Loucy (cell line): ENCODE results near the gene AFF4.

Source experiments
- H2AFZ ChIP-seq: fragments of 200-600 bp; sonication (generic); 2 replicates; pipeline ENCODE4 v1.6.0; 2016; ENCODE audit warnings: antibody characterized with exemption, mild to moderate bottlenecking, low read length, moderate library complexity
- H3F3A ChIP-seq: fragments of 200-600 bp; 2 replicates; pipeline ENCODE4 v1.6.0; 2016; ENCODE audit warnings: antibody characterized with exemption, low read depth, mild to moderate bottlenecking
- H3K27me3 ChIP-seq: fragments of 200-600 bp; sonication (generic); 2 replicates; pipeline ENCODE4 v1.6.1; 2014; ENCODE audit warnings: low read length, mild to moderate bottlenecking; ENCODE audit not compliant: insufficient read depth, poor library complexity, severe bottlenecking
- H3K36me3 ChIP-seq: fragments of 200-600 bp; sonication (generic); 2 replicates; pipeline ENCODE4 v1.6.1; 2016; ENCODE audit warnings: low read length; ENCODE audit not compliant: insufficient read depth
- H3K4me1 ChIP-seq: fragments of 200-600 bp; sonication (generic); 2 replicates; pipeline ENCODE4 v1.5.1; 2014; ENCODE audit warnings: low read length, mild to moderate bottlenecking; ENCODE audit not compliant: insufficient read depth, poor library complexity, severe bottlenecking
- H3K4me2 ChIP-seq: fragments of 200-600 bp; sonication (generic); 2 replicates; pipeline ENCODE4 v1.6.0; 2014; ENCODE audit warnings: antibody characterized with exemption, low read length, low read depth, mild to moderate bottlenecking; ENCODE audit not compliant: poor library complexity, severe bottlenecking
- H3K4me3 ChIP-seq: fragments of 200-600 bp; sonication (generic); 2 replicates; pipeline ENCODE4 v1.5.1; 2014; ENCODE audit warnings: low read length, mild to moderate bottlenecking, mixed read lengths; ENCODE audit not compliant: poor library complexity, severe bottlenecking
- H3K79me2 ChIP-seq: fragments of 200-600 bp; sonication (generic); 2 replicates; pipeline ENCODE4 v1.6.1; 2014; ENCODE audit warnings: low read length; ENCODE audit not compliant: insufficient read depth
- H3K9ac ChIP-seq: fragments of 200-600 bp; sonication (generic); 2 replicates; pipeline ENCODE4 v1.6.0; 2014; ENCODE audit warnings: mild to moderate bottlenecking, low read depth, low read length, moderate library complexity; ENCODE audit not compliant: poor library complexity, severe bottlenecking
- H3K9me2 ChIP-seq: fragments of 200-600 bp; sonication (generic); replicated peaks from 2 replicates; pipeline ENCODE4 v1.6.1; 2016; ENCODE audit warnings: low read depth, low read length, mixed read lengths
- H3K9me3 ChIP-seq: fragments of 200-600 bp; sonication (generic); 2 replicates; pipeline ENCODE4 v1.6.1; 2014; ENCODE audit warnings: mild to moderate bottlenecking, antibody characterized with exemption, low read length, low read depth; ENCODE audit not compliant: insufficient read depth
- H4K20me1 ChIP-seq: fragments of 200-600 bp; sonication (generic); 2 replicates; pipeline ENCODE4 v1.6.0; 2014; ENCODE audit warnings: antibody characterized with exemption, low read length, mild to moderate bottlenecking; ENCODE audit not compliant: insufficient read depth, poor library complexity, severe bottlenecking
- EZH2phosphoT487 ChIP-seq: fragments of 200-600 bp; IDR thresholded peaks from 2 replicates; pipeline ENCODE4 v1.6.1; 2018; ENCODE audit warnings: antibody characterized with exemption, mild to moderate bottlenecking, moderate library complexity, borderline replicate concordance
- TF ChIP-seq, protein P1 (sequence below): fragments of 200-600 bp; sonication (generic); conservative IDR thresholded peaks from 2 replicates; pipeline ENCODE4 v1.5.1; 2014; ENCODE audit warnings: mild to moderate bottlenecking, antibody characterized with exemption, low read length

AFF4 gene

DNA sequence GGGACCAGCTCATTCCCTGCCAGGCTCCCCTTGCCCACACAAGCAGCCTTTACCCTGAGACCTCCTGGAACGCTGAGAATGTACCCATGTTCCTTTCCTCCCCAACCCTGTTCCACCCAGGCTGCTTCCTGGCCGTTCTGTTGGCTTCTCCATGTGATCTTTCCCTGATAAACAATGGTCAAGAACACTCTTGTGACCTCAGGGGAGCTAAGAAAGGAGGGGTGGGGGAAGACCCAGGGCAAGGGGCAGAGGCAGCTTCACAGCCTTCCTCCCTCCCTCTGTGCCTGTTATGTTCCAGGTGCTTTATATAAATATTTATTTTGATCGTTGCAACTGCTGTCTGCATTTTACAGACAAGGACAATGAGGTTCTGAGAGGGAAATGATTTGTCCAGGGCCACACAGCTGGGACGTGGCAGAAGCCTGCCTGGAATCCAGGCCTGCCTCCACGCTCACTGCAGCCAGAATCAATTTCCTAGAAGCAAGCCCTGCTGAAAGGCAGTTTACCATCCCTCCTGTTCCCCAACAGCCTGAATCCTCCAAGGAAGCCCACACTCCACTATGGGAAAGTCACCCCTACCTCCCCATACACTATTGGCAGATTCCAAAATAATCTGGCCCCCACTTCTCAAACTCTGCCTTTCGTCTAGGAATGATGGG, 136.9 kb downstream of the AFF4 start:
- no peak for TF ChIP-seq EZH2phosphoT487
- TF ChIP-seq, protein P1, sequence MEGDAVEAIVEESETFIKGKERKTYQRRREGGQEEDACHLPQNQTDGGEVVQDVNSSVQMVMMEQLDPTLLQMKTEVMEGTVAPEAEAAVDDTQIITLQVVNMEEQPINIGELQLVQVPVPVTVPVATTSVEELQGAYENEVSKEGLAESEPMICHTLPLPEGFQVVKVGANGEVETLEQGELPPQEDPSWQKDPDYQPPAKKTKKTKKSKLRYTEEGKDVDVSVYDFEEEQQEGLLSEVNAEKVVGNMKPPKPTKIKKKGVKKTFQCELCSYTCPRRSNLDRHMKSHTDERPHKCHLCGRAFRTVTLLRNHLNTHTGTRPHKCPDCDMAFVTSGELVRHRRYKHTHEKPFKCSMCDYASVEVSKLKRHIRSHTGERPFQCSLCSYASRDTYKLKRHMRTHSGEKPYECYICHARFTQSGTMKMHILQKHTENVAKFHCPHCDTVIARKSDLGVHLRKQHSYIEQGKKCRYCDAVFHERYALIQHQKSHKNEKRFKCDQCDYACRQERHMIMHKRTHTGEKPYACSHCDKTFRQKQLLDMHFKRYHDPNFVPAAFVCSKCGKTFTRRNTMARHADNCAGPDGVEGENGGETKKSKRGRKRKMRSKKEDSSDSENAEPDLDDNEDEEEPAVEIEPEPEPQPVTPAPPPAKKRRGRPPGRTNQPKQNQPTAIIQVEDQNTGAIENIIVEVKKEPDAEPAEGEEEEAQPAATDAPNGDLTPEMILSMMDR, result no peak
- H3K9me2 ChIP-seq, result no peaks in the 10 kb centered on the region
- no peaks in the 10 kb centered on the region for H3K4me1 ChIP-seq
- no peak overlapping the region for H3K9ac ChIP-seq
- no peaks in the 10 kb centered on the region for H3K79me2 ChIP-seq
- H3K4me3 ChIP-seq, result no peak overlapping the region
- no peaks in the 10 kb centered on the region for H3K27me3 ChIP-seq
- H3K4me2 ChIP-seq, result no peak overlapping the region
- H4K20me1 ChIP-seq, result no peaks in the 10 kb centered on the region
- H3K9me3 ChIP-seq, result no peaks in the 10 kb centered on the region
- H3F3A ChIP-seq, result no peaks in the 10 kb centered on the region
- H3K36me3 ChIP-seq, result no peaks in the 10 kb centered on the region
- no peak overlapping the region for H2AFZ ChIP-seq

DNA sequence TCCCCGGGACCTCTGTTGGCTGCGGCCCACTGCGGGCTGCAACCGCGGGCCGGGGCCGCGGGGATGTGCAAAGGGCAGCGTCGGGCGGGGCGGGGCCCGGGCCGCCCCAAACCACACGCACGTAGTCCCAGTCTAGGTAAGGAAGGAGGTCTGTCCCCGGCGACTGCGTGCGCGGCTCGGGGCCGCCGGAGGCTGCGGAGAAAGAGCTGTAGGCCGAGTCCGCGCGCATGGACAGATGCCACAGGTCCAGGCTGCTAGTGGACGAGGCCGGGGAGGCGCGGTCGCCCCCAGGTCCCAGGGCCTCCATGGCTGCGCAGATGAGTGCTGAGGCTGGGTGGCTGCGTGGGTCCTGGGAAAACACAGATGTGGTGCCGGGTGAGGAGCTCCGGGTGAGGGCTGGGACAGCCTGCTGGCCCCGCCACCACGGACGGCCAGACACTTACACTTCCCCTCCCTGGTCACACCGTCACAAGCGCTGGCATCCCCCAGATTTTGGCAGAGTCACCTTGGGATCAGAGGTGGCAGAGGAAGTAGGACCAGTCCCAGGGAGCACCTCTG, 137.5 kb downstream of the AFF4 start:
- no peaks in the 10 kb centered on the region for H3K9me3 ChIP-seq
- H3K27me3 ChIP-seq, result no peaks in the 10 kb centered on the region
- H3F3A ChIP-seq, result no peaks in the 10 kb centered on the region
- no peak overlapping the region for H3K4me2 ChIP-seq
- H2AFZ ChIP-seq, result no peak overlapping the region
- no peak overlapping the region for H3K4me3 ChIP-seq
- H3K9ac ChIP-seq, result no peak overlapping the region
- no peaks in the 10 kb centered on the region for H3K9me2 ChIP-seq
- no peak for TF ChIP-seq EZH2phosphoT487
- TF ChIP-seq, protein P1, result no peak
- no peaks in the 10 kb centered on the region for H4K20me1 ChIP-seq
- no peaks in the 10 kb centered on the region for H3K36me3 ChIP-seq
- H3K79me2 ChIP-seq, result no peaks in the 10 kb centered on the region
- no peaks in the 10 kb centered on the region for H3K4me1 ChIP-seq
